ENCODE measurements around the gene GNA12. TPM values are rescaled to one million over a fixed set of nuclear protein-coding genes. Genes with fewer than 3 reads are reported as not detected.
"Not testable (repeated sequence)": the region's sequence is repeated elsewhere in the genome, so short reads cannot be mapped to it uniquely, and the experiment has no call there.

GNA12 gene
- polyA plus RNA-seq, 1 donor from 2014 or later: 16.4 TPM

GRCh38 chr7:2748684-2749083, 95.4 kb downstream of the GNA12 start:
- H3K27ac Mint-ChIP-seq, H3K36me3 Mint-ChIP-seq, H3K9me3 Mint-ChIP-seq, H3K27me3 Mint-ChIP-seq, H3K4me3 Mint-ChIP-seq: not testable (repeated sequence)
- H3K4me1 Mint-ChIP-seq: peaks cover 10 to 27% (median 16%) of the 10 kb centered on the region in 3 donors

DNA sequence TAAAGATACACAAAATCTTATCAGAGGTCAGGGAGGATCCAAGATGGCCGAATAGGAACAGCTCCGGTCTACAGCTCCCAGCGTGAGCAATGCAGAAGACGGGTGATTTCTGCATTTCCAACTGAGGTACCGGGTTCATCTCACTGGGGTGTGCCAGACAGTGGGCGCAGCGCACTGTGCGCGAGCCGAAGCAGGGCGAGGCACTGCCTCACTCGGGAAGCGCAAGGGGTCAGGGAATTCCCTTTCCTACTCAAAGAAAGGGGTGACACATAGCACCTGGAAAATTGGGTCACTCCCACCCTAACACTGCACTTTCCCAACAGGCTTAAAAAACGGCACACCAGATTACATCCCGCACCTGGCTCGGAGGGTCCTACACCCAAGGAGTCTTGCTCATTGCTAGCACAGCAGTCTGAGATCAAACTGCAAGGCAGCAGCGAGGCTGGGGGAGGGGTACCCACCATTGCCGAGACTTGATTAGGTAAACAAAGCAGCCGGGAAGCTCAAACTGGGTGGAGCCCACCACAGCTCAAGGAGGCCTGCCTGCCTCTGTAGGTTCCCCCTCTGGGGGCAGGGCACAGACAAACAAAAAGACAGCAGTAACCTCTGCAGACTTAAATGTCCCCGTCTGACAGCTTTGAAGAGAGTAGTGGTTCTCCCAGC, 100.5 kb downstream of the GNA12 start:
- H3K36me3 Mint-ChIP-seq, H3K9me3 Mint-ChIP-seq, H3K27me3 Mint-ChIP-seq, H3K27ac Mint-ChIP-seq: not testable (repeated sequence)
- peaks cover 4 to 22% (median 20%) of the 10 kb centered on the region in 3 donors for H3K4me1 Mint-ChIP-seq
- peak overlapping the region in 1 of 4 donors; percentile 23 for H3K4me3 Mint-ChIP-seq

DNA sequence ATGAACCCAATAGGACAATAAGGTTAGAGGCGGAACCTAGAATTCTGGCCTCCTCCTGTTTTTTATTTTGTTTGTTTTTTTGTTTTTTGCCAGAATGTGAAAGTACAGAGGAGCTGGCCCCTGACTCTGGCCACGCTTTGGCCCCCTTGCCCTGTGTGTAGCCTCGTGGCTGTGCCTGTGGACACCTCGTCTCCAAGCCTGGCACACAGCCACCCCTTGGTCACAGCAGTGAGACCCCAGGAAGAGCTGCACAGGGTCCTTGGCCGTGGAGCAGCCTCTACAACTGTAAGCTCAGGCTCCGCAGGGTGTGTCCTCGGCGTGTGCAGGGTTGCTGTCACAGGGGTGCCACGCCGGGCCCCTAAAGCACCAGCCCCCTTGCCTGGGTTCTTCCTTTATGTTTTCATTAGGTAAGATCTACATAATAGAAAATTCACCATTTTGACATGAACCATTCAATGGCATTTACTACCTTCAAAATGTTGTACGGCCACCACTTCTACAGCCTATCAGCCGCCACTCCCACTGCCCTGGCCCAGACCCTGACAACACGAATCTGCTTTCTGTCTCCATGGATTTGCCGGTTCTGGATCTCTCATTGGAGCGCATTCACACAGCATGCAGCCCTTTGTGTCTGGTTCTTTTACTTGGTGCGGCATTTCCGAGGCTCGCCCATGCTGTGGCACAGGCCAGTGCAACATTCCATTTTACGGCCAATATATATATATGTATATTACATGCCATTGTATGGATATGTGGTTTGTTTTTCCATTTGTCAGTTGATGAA, 105.2 kb downstream of the GNA12 start:
- Mint-ChIP-seq H3K4me1 (peaks cover 15 to 27% (median 24%) of the 10 kb centered on the region in 3 donors), H3K36me3 (peaks cover 4% of the 10 kb centered on the region), H3K27me3 (no peaks in the 10 kb centered on the region), H3K4me3 (peak overlapping the region in 1 of 4 donors; percentile 3), H3K9me3 (no peaks in the 10 kb centered on the region), H3K27ac (peak overlapping the region in 1 of 3 donors; percentile 90)

DNA sequence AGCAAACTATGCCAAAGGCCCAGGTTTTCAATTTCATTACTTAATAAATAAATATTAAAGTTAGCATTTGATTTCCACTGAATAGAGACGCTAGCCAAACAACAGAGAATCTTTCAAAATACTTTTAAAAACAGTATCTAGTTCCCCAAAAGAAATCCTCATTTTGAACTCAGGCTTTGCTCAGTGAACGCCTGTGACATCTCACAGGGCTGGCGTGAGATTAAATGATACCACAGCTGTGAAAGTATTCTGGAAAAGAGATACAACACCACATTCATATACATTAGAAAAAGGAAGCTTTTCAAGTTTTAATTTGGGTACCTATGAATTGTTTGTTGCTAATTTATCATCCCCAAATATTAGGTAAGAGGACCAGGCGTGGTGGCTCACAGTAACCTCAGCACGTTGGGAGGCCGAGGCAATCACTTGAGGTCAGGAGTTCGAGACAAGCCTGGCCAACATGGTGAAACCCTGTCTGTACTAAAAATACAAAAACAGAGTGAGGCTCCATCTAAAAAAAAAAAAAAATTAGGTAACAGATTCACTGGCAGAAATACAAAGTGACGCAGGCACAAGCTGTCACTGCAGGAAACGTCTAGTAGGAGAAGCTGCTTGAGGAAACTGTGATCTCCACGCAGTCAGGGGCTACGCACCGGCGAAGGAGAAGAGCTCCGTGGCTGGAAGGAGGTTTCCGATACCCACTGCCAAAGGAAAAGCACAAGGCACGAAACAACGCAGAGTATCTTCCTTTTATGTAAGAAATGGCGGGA, 106.2 kb downstream of the GNA12 start:
- peaks cover 21 to 28% (median 27%) of the 10 kb centered on the region in 3 donors for H3K4me1 Mint-ChIP-seq
- peak overlapping the region in 2 of 3 donors; percentile 40 to 90 for H3K27ac Mint-ChIP-seq
- H3K4me3 Mint-ChIP-seq: peak overlapping the region in 2 of 4 donors; percentile 17 to 69
- H3K9me3 Mint-ChIP-seq: no peaks in the 10 kb centered on the region
- no peaks in the 10 kb centered on the region for H3K27me3 Mint-ChIP-seq
- peaks cover 4% of the 10 kb centered on the region for H3K36me3 Mint-ChIP-seq

DNA sequence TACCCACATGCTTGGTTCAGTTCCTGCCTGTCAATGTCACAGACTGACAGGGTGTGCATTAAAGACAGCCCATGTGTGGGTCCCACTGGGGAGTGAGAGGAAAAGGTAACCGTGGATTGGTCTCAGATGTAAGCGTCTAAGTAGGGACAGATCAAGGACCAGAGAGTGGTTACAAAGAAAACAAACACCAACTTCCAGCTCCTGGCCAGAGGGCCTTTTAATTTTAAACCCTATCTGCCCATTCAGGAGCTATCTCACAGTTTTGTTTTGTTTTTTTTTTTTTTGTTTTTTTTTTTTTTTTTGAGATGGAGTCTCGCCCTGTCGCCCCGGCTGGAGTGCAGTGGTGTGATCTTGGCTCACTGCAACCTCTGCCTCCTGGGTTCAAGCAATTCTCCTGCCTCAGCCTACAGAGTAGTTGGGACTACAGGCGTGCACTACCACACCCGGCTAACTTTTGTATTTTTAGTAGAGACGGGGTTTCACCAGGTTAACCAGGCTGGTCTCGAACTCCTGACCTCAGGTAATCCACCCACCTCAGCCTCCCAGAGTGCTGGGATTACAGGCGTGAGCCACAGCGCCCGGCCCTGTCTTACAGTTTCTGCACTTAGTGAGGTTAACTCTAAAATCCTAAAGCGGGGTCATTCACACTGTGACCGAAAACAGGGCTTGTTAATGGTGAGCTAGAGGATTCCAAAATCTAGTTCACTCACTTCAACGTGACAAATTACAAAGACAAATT, 106.9 kb downstream of the GNA12 start:
- H3K36me3 Mint-ChIP-seq, H3K27me3 Mint-ChIP-seq, H3K9me3 Mint-ChIP-seq: not testable (repeated sequence)
- H3K27ac Mint-ChIP-seq: peak overlapping the region in 1 of 3 donors; percentile 93
- H3K4me1 Mint-ChIP-seq: peaks cover 21 to 22% (median 21%) of the 10 kb centered on the region in 3 donors
- H3K4me3 Mint-ChIP-seq: peak overlapping the region in 1 of 4 donors; percentile 88

- Mint-ChIP-seq H3K36me3 (peaks cover 6% of the 10 kb centered on the region), H3K27me3 (no peaks in the 10 kb centered on the region), H3K9me3 (no peaks in the 10 kb centered on the region), H3K27ac (peak overlapping the region; percentile 18 to 93 (median 45)), H3K4me1 (peaks cover 18 to 20% (median 18%) of the 10 kb centered on the region in 3 donors), H3K4me3 (peak overlapping the region in 2 of 4 donors; percentile 77 to 88)
Measured at GRCh38 chr7:2736411-2736914, 107.6 kb downstream of the GNA12 start.

- Mint-ChIP-seq H3K27me3 (no peaks in the 10 kb centered on the region), H3K27ac (peak overlapping the region in 1 of 3 donors; percentile 93), H3K4me1 (peaks cover 16 to 20% (median 18%) of the 10 kb centered on the region in 3 donors), H3K36me3 (peaks cover 6% of the 10 kb centered on the region), H3K9me3 (no peaks in the 10 kb centered on the region), H3K4me3 (no peak overlapping the region)
Measured at GRCh38 chr7:2735744-2736143, 108.4 kb downstream of the GNA12 start.

DNA sequence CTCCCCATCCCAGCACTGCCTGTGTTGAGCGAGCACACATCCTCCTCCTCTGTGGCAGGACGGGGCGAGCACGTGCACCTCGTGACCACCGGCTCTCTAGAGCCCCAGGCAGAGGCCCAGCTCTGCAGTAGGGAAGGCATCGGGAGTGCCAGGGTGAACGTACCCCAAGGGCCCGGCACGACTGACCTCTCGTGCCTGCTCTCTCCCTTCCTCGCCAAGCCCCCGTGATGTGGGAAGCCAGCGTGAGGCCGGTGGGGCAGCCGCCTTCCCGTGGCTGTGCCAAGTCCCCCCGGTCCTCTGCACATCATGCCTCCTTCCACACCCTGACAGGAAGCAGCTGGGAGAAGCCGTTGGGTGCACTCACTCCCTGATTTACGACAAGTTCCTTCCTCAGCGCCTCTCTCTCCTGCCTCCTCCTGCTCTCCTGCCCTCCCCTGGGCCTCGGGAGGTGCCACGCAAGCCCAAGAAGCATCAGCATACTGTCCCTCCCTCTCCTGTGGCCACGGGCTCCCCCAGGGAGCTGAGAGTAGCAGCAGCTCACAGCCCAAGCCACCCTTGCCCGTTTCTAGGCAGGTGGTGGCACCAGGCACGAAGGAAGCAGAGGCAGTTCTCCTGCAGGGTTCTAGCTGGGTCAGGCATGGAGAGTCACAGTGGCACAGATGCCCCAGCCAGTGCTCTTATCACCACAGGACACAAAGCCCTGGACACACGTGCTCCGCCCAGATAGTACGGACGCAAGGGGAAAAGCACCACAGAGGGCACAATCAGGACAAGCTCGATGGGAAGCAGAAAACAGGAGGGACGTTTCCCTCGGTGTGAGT, 109.1 kb downstream of the GNA12 start:
- H3K4me3 Mint-ChIP-seq: peak overlapping the region in 1 of 4 donors; percentile 72
- H3K4me1 Mint-ChIP-seq: peaks cover 10 to 20% (median 18%) of the 10 kb centered on the region in 3 donors

GRCh38 chr7:2734084-2734686, 109.9 kb downstream of the GNA12 start:
- peak overlapping the region in 1 of 4 donors; percentile 10 for H3K4me3 Mint-ChIP-seq
- H3K27ac Mint-ChIP-seq: peak overlapping the region; percentile 4 to 60 (median 17)
- no peaks in the 10 kb centered on the region for H3K9me3 Mint-ChIP-seq
- H3K4me1 Mint-ChIP-seq: peaks cover 10 to 20% (median 17%) of the 10 kb centered on the region in 3 donors
- peaks cover 6% of the 10 kb centered on the region for H3K36me3 Mint-ChIP-seq
- H3K27me3 Mint-ChIP-seq: no peaks in the 10 kb centered on the region

More for the DNA sequence above, 109.1 kb downstream of the GNA12 start:
- H3K27me3 Mint-ChIP-seq: no peaks in the 10 kb centered on the region
- H3K27ac Mint-ChIP-seq: peak overlapping the region; percentile 4 to 93 (median 8)
- H3K36me3 Mint-ChIP-seq: peaks cover 6% of the 10 kb centered on the region
- no peaks in the 10 kb centered on the region for H3K9me3 Mint-ChIP-seq

DNA sequence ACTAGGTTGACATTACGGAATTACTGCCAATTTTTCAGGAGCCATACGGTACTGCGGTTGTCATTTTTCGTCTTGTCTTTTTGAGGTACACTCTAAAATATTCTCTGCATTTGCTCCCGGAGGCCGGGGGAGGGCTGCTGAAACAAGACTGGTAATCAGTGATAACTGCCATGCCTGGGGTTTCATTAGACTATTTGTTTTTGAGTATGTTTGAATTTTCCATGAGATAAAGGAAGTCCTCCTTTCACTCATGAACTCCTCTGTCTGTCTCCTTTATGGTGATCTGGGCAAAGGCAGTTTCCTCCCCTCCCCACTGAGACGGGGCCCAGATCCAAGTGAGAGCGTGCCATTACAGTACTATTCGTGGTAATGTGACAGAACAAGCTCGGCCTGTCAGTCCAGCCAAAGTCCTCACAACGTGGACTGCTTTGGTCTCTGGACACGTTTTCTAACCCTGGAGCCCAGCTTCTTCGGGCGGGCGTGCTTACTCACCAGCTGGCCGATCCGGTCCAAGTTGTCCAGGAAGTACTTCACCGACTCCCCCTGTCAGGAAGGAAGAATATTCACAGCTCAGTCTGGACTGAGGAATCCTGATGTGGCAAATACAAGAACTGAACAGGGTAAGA, 111.0 kb downstream of the GNA12 start:
- H3K36me3 Mint-ChIP-seq: peaks cover 8% of the 10 kb centered on the region
- H3K27me3 Mint-ChIP-seq: no peaks in the 10 kb centered on the region
- peak overlapping the region in 2 of 3 donors; percentile 63 to 69 for H3K27ac Mint-ChIP-seq
- H3K4me1 Mint-ChIP-seq: peaks cover 6 to 18% (median 16%) of the 10 kb centered on the region in 3 donors
- H3K9me3 Mint-ChIP-seq: no peaks in the 10 kb centered on the region
- no peak overlapping the region for H3K4me3 Mint-ChIP-seq

GRCh38 chr7:2732388-2732787, 111.7 kb downstream of the GNA12 start:
- no peaks in the 10 kb centered on the region for H3K27me3 Mint-ChIP-seq
- peaks cover 8% of the 10 kb centered on the region for H3K36me3 Mint-ChIP-seq
- no peak overlapping the region for H3K4me3 Mint-ChIP-seq
- H3K27ac Mint-ChIP-seq: no peak overlapping the region
- no peaks in the 10 kb centered on the region for H3K9me3 Mint-ChIP-seq
- peaks cover 6 to 18% (median 16%) of the 10 kb centered on the region in 3 donors for H3K4me1 Mint-ChIP-seq

- H3K4me3 Mint-ChIP-seq: no peak overlapping the region
- H3K36me3 Mint-ChIP-seq: peaks cover 4% of the 10 kb centered on the region
- H3K9me3 Mint-ChIP-seq: no peaks in the 10 kb centered on the region
- no peaks in the 10 kb centered on the region for H3K27me3 Mint-ChIP-seq
- peaks cover 6 to 13% (median 12%) of the 10 kb centered on the region in 3 donors for H3K4me1 Mint-ChIP-seq
- H3K27ac Mint-ChIP-seq: no peak overlapping the region
Measured at GRCh38 chr7:2730846-2731770, 113.0 kb downstream of the GNA12 start.
